ENCODE measurements around the gene LACTB.

GRCh38 chr15:63188247-63188925 lies 66.7 kb downstream of the LACTB start:
- TF ChIP-seq CTCF (IDR thresholded peaks at IDR 0.05) (no peak), POLR2A (IDR thresholded peaks at IDR 0.05) (no peak)

Data from Peyer's patch (tissue), 4 donors.